Activated CD8-positive, alpha-beta memory T cell treated with anti-CD3 and anti-CD28 coated beads, Interleukin-2, amount 50 U/mL, for 1 hour (primary cell): ENCODE measurements around the gene SF1.

Source experiments
- DNase-seq: peaks from one replicate; pipeline ENCODE4 v3.0.0-alpha.2; 2020; ENCODE audit errors: extremely low read depth

Gene SF1

GRCh38 chr11:64784813-64785581, 6.7 kb upstream of the SF1 start:
- no peak for DNase-seq

GRCh38 chr11:64778223-64778472, 194 bp downstream of the SF1 start:
- no peak for DNase-seq

- DNase-seq = peak; percentile 56
These were observed 706 bp downstream of the SF1 start for GRCh38 chr11:64777449-64778222.

- DNase-seq = no peak
These were observed 1.5 kb downstream of the SF1 start for GRCh38 chr11:64776875-64777274.

- DNase-seq = no peak
These were observed 1.9 kb downstream of the SF1 start for GRCh38 chr11:64776425-64776824.

GRCh38 chr11:64774144-64774543, 4.2 kb downstream of the SF1 start:
- DNase-seq = no peak

- no peak for DNase-seq
These were observed 5.9 kb downstream of the SF1 start for GRCh38 chr11:64772303-64773018.

- DNase-seq = no peak
These were observed 6.5 kb downstream of the SF1 start for GRCh38 chr11:64771861-64772260.

- no peak for DNase-seq
These were observed 8.2 kb downstream of the SF1 start for GRCh38 chr11:64770120-64770519.

GRCh38 chr11:64769283-64769682, 9.1 kb downstream of the SF1 start:
- no peak for DNase-seq

- DNase-seq = no peak
These were observed 10.0 kb downstream of the SF1 start for GRCh38 chr11:64768300-64768694.

GRCh38 chr11:64767344-64768299, 10.7 kb downstream of the SF1 start:
- DNase-seq = peak; percentile 58

GRCh38 chr11:64766881-64767280, 11.5 kb downstream of the SF1 start:
- no peak for DNase-seq

- DNase-seq = no peak
These were observed 12.3 kb downstream of the SF1 start for GRCh38 chr11:64765851-64766665.

- DNase-seq = no peak
These were observed 13.0 kb downstream of the SF1 start for GRCh38 chr11:64765291-64765850.

GRCh38 chr11:64764753-64765152, 13.6 kb downstream of the SF1 start:
- no peak for DNase-seq

- peak; percentile 62 for DNase-seq
These were observed 14.2 kb downstream of the SF1 start for GRCh38 chr11:64764040-64764611.

GRCh38 chr11:64763526-64764039, 14.8 kb downstream of the SF1 start:
- no peak for DNase-seq

GRCh38 chr11:64762674-64763525, 15.4 kb downstream of the SF1 start:
- DNase-seq = no peak
